VCaP (cell line): ENCODE measurements around the gene RAD51B.
A peak's percentile ranks its signal among the peaks of the same experiment; 100 is the strongest.

Source experiments
- H3K27ac ChIP-seq: fragments of 450-650 bp; 2 replicates; pipeline ENCODE4 v1.5.1; 2017
- TF ChIP-seq, protein P1 (sequence below): fragments of 450-650 bp; conservative IDR thresholded peaks from 2 replicates; pipeline ENCODE4 v1.5.1; 2017; ENCODE audit warnings: mild to moderate bottlenecking, moderate library complexity

RAD51B gene

DNA sequence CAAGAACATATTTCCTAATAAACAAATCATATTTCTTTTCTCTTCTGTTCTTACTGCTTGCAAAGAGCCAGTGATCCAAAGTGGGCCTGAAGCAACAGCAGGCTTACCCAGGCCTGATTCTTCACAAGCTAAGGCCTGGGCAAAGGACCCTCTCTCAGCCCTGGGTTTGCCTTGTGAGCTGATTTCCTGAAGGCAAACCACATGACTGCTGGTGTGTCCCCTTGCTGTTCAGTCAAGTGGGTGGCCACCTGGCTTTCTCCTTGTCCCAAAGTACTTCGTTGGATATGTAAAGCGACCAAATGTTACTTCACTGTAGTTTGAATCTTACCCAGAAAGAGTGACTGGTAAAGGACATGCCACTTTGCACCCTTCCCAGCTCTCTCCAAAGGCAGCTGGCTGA is 580.4 kb downstream of the RAD51B start:
- no peak overlapping the region for H3K27ac ChIP-seq
- TF ChIP-seq, protein P1, sequence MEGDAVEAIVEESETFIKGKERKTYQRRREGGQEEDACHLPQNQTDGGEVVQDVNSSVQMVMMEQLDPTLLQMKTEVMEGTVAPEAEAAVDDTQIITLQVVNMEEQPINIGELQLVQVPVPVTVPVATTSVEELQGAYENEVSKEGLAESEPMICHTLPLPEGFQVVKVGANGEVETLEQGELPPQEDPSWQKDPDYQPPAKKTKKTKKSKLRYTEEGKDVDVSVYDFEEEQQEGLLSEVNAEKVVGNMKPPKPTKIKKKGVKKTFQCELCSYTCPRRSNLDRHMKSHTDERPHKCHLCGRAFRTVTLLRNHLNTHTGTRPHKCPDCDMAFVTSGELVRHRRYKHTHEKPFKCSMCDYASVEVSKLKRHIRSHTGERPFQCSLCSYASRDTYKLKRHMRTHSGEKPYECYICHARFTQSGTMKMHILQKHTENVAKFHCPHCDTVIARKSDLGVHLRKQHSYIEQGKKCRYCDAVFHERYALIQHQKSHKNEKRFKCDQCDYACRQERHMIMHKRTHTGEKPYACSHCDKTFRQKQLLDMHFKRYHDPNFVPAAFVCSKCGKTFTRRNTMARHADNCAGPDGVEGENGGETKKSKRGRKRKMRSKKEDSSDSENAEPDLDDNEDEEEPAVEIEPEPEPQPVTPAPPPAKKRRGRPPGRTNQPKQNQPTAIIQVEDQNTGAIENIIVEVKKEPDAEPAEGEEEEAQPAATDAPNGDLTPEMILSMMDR = no peak

DNA sequence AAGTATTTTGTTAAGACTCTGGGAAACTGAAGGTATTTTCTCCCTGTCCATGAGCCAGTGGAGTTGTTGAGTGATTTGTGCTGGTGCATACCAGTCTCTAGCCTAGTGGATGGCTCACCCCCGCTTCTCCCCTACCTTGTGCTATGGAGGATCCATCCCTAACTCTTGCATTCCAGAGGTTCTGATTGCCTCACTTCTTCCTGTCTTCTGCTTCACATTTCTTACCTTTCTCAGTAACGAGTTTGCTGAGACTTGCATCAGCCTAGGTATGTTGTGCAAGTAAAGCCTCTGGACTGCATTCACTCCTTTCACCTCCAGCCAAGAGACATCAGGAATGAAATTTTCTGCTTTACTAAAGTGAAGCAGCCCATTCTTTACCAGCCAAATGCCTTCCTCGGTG is 581.7 kb downstream of the RAD51B start:
- TF ChIP-seq, protein P1 = no peak
- no peak overlapping the region for H3K27ac ChIP-seq

DNA sequence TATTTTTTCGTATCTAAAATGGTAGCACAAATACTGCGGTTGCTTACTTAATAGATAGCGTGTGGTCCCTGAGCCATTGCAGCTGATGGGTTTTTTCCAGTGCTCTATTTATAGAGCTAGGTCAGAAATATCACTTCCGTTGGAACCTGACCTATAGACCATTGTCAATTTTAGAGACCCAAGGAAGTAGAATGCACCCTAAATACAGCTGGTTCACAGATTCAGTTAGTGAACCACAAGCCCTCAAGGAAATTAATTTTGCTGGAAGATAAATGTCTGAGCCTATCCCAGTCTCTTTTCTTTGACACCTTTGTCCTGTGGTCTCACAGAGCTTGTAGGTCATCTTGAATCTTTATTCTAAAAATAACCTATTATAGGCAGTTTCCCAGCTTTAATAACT is 582.3 kb downstream of the RAD51B start:
- H3K27ac ChIP-seq = no peak overlapping the region

DNA sequence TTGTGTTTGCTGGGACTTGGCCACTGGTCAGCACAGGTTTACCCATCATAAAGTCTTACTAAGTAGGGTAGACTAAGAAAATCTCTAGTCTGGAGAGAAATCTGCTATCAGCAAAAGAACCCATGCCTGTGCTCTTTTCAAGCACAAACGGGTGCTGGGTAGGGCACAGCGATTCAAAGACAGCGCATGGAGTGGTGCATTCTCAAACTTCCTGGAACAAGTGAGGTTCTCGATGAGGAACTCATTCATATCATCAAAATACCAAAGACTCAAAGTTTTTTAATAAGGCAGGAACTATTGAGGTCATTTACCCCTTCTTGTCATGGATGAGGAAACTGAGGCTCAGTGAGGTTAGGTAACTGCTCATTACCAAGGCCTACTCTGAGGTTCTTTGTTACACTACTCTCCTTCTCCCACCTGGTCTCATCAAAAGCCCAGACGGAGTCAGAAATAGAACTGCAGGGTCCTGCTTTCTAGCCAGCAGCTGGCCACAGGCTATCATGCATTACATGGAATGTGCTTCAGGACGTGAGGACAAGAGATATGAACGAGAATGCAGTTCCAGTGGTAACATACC is 583.0 kb downstream of the RAD51B start:
- H3K27ac ChIP-seq = no peak overlapping the region
- TF ChIP-seq, protein P1 = no peak

More for the DNA sequence above, 582.3 kb downstream of the RAD51B start:
- TF ChIP-seq, protein P1 = no peak

DNA sequence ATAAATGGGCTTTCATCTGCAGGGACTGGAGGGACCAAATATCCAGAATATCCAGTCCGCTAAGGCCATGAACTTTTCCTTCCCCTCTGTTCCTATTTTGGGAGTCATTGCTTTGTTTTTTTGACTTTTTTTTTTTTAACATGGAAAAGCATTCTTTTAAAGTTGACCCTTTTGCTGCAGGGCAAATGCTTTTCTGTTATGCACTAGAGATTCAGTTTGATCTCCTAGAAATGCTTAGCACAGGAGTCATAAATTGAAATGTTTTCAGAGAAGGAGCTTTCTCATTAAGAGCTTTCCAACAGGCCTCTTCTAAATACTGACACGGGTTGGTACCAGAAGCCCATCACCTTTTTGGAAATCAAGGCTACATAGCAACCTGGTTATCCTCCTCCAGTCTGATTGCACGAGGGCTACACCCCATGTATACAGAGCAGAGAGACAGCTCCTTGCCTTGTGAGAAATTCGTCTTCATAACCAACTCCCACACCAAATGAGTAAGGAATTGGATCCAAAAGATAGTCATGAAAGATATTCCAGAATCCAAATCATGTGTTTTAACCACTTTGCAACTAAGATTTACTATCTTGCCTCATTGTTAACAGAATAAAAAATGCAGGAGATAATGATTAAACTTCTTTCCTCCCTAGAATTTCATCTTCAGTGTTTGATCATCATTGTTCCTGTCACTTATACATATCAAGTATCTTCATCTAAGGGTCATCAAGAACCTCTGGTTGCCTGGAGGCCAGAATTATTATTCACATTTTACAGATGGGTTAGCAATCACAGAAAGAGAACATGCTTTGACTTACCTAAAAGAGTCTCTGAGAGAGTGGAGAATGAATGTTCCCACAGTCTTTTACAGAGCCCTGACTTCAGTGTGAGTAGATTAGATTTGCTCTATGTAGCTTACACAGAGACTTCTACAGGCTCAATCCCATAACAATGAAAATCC is 583.9 kb downstream of the RAD51B start:
- TF ChIP-seq, protein P1 = no peak
- H3K27ac ChIP-seq = no peak overlapping the region

DNA sequence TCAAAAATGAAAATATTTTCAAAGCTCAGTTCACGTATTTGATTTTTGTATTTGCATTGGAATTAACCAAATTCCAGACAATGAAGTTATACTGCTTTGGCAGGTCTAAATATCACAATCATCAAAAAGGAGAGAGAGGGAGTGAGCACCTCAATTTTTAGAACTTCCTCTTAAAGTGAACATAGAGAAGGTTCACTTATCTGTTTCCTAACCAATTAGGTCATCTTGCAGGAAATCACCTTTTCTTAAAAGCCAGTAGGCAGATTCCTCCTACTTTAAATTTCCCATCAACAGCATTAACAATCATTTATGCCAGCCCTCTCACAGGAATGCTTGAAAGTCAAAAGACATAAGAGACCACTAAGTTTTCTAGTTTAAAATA is 584.6 kb downstream of the RAD51B start:
- peak overlapping the region; percentile 18 for H3K27ac ChIP-seq
- TF ChIP-seq, protein P1 = no peak

DNA sequence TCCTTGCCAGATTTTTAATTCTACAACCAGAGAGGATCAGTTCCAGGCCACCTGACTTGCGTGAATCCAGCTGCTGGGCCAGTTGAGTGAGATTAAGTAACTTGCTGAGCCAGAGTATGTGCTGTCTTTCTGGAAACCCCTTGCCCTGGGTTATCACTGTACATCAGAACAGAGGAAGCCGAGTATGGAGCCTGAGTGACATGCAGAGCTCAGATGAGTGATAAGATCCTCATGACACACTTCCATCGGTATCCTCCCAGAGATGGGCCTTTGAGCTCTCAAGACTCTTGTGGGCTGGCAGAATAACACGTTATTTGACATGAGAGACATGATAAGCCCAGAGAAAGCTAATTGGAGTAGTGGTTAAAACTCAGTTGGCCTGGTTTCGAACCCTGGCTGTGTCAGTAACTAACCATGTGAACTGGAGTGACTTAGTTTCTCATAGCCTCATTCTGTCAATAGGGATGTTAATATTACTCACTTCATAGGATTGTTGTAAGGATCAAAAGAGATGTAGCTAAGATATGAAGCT is 585.1 kb downstream of the RAD51B start:
- TF ChIP-seq, protein P1 = no peak
- peak overlapping the region; percentile 18 for H3K27ac ChIP-seq
